A673 (cell line): Measurements from ENCODE around the gene MGAT5. TPM values are rescaled to one million over a fixed set of nuclear protein-coding genes. Genes with fewer than 3 reads are reported as not detected.

ENCODE experiments used
- BruUV-seq: library from RNA; stranded (reverse); fragments of 400-500 nt; replicated peaks from 2 replicates; lab custom pipeline; 2021; lab: Mats Ljungman, UMichigan
- CTCF ChIA-PET: fragments of 300-600 bp; sonication (Branson Sonifier 250); formaldehyde crosslinking; loops from one replicate; lab custom pipeline; 2022; ENCODE audit warnings: antibody characterized with exemption; lab: Charles Lee
- POLR2A ChIA-PET: fragments of 300-600 bp; sonication (Branson Sonifier 250); formaldehyde crosslinking; loops from one replicate; lab custom pipeline; 2022; ENCODE audit warnings: antibody characterized with exemption; ENCODE audit not compliant: low non-redundant PET; lab: Charles Lee
- DNase-seq: peaks from one replicate; pipeline ENCODE4 v3.0.0-alpha.2; 2015; ENCODE audit warnings: low spot score
- H3K27ac ChIP-seq: fragments of 200-600 bp; sonication (generic); 2 replicates; pipeline ENCODE4 v1.5.1; 2016; ENCODE audit warnings: mixed run types, low read depth, mild to moderate bottlenecking, mixed read lengths, antibody characterized with exemption, low read length; ENCODE audit not compliant: poor library complexity, severe bottlenecking
- H3K27me3 ChIP-seq: fragments of 200-600 bp; sonication (generic); replicated peaks from 2 replicates; pipeline ENCODE4 v1.6.1; 2017; ENCODE audit warnings: mixed run types, low read depth, mild to moderate bottlenecking, mixed read lengths, antibody characterized with exemption, low read length; ENCODE audit not compliant: insufficient read depth, poor library complexity
- H3K36me3 ChIP-seq: fragments of 200-600 bp; sonication (generic); 2 replicates; pipeline ENCODE4 v1.6.1; 2016; ENCODE audit warnings: mixed run types, mild to moderate bottlenecking, mixed read lengths, antibody characterized with exemption, low read length; ENCODE audit not compliant: insufficient read depth, poor library complexity, severe bottlenecking
- H3K4me1 ChIP-seq: fragments of 200-600 bp; sonication (generic); 2 replicates; pipeline ENCODE4 v1.6.1; 2017; ENCODE audit warnings: mixed run types, mild to moderate bottlenecking, mixed read lengths, antibody characterized with exemption, low read length; ENCODE audit not compliant: insufficient read depth, poor library complexity, severe bottlenecking
- H3K4me3 ChIP-seq: fragments of 200-600 bp; sonication (generic); 2 replicates; pipeline ENCODE4 v1.5.1; 2016; ENCODE audit warnings: low read depth, mixed run types, mild to moderate bottlenecking, mixed read lengths, low read length; ENCODE audit not compliant: poor library complexity, severe bottlenecking
- H3K9me3 ChIP-seq: fragments of 200-600 bp; sonication (generic); 2 replicates; pipeline ENCODE4 v1.6.1; 2016; ENCODE audit warnings: mixed run types, low read depth, mild to moderate bottlenecking, mixed read lengths, antibody characterized with exemption, low read length; ENCODE audit not compliant: poor library complexity, severe bottlenecking
- EZH2 ChIP-seq: fragments of 200-600 bp; sonication (generic); IDR thresholded peaks from 2 replicates; pipeline ENCODE4 v1.6.1; 2017; ENCODE audit warnings: borderline replicate concordance, low read depth, mild to moderate bottlenecking, mixed read lengths, antibody characterized with exemption, low read length; ENCODE audit not compliant: poor library complexity, severe bottlenecking
- intact Hi-C: fragments of 100-400 bp; cut with micrococcal nuclease; formaldehyde crosslinking; loops from one replicate; pipeline ENCODE4 v1.10.0; 2022; ENCODE audit not compliant: unreplicated experiment
- total RNA-seq: library from RNA; stranded (reverse); gene quantifications from 2 replicates; pipeline ENCODE4 v1.2.3, GENCODE V29; 2021
- TF ChIP-seq, protein P1 (sequence below): fragments of 300-800, 200-600 bp; sonication (generic); conservative IDR thresholded peaks from 2 replicates; pipeline ENCODE4 v1.5.1; 2017; ENCODE audit warnings: low read depth, mild to moderate bottlenecking, antibody characterized with exemption, low read length, moderate library complexity, mixed read lengths

MGAT5 gene
- total RNA-seq, 1 experiment from 2014 or later: 11.0 TPM

- no peaks in the 10 kb centered on the region for H3K27me3 ChIP-seq
- no peak for DNase-seq
- no peak overlapping the region for H3K27ac ChIP-seq
- no peaks in the 10 kb centered on the region for H3K9me3 ChIP-seq
- no peaks in the 10 kb centered on the region for H3K36me3 ChIP-seq
- intact Hi-C loops: no loop called here
- no TSS peak for BruUV-seq
- ChIA-PET POLR2A (no interaction called here), CTCF (no interaction called here)
- H3K4me3 ChIP-seq: no peak overlapping the region
- TF ChIP-seq EZH2: no peak
- TF ChIP-seq, protein P1, sequence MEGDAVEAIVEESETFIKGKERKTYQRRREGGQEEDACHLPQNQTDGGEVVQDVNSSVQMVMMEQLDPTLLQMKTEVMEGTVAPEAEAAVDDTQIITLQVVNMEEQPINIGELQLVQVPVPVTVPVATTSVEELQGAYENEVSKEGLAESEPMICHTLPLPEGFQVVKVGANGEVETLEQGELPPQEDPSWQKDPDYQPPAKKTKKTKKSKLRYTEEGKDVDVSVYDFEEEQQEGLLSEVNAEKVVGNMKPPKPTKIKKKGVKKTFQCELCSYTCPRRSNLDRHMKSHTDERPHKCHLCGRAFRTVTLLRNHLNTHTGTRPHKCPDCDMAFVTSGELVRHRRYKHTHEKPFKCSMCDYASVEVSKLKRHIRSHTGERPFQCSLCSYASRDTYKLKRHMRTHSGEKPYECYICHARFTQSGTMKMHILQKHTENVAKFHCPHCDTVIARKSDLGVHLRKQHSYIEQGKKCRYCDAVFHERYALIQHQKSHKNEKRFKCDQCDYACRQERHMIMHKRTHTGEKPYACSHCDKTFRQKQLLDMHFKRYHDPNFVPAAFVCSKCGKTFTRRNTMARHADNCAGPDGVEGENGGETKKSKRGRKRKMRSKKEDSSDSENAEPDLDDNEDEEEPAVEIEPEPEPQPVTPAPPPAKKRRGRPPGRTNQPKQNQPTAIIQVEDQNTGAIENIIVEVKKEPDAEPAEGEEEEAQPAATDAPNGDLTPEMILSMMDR: no peak
- H3K4me1 ChIP-seq: no peaks in the 10 kb centered on the region
Observed at GRCh38 chr2:134402410-134402809, 148.5 kb downstream of the MGAT5 start.

DNA sequence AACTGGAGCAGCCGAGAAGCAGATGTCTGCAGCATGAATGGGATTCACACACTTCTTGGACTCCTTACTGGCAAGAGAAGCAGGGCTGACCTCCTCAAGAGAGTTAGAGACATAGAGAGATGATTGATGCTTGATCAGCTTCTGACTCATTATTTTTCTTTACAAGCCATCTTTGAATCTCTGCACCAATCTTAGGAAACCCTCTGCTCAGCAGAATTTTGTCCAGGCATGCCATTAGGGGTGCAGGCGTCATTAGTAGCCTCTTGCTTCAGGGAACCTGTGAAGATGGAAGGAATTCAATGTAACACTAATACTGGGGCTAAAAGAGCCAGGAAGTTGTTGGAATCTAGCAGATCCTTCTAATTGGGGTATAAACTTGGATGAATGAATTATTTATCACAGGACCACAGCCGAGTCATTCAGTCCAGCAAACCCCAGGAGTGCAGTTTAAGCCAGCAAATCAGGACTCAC, 151.8 kb downstream of the MGAT5 start:
- CTCF ChIA-PET: no interaction called here
- no peaks in the 10 kb centered on the region for H3K9me3 ChIP-seq

GRCh38 chr2:134406311-134406710, 152.4 kb downstream of the MGAT5 start:
- BruUV-seq: no TSS peak
- intact Hi-C loops: no loop called here
- no peaks in the 10 kb centered on the region for H3K4me1 ChIP-seq
- DNase-seq: no peak
- ChIA-PET CTCF (no interaction called here), POLR2A (no interaction called here)
- no peaks in the 10 kb centered on the region for H3K9me3 ChIP-seq
- TF ChIP-seq EZH2: no peak
- TF ChIP-seq, protein P1: no peak
- H3K27me3 ChIP-seq: no peaks in the 10 kb centered on the region
- no peak overlapping the region for H3K27ac ChIP-seq
- H3K4me3 ChIP-seq: no peak overlapping the region
- no peaks in the 10 kb centered on the region for H3K36me3 ChIP-seq

More for the DNA sequence above, 151.8 kb downstream of the MGAT5 start:
- H3K36me3 ChIP-seq: no peaks in the 10 kb centered on the region
- H3K27ac ChIP-seq: no peak overlapping the region
- BruUV-seq: no TSS peak
- intact Hi-C loops: no loop called here
- H3K27me3 ChIP-seq: no peaks in the 10 kb centered on the region
- TF ChIP-seq, protein P1: no peak
- TF ChIP-seq EZH2: no peak
- no peaks in the 10 kb centered on the region for H3K4me1 ChIP-seq
- POLR2A ChIA-PET: no interaction called here
- no peak overlapping the region for H3K4me3 ChIP-seq
- no peak for DNase-seq
